ENCODE data around the gene KLHL40.
"Not testable (repeated sequence)": the region's sequence is repeated elsewhere in the genome, so short reads cannot be mapped to it uniquely, and the experiment has no call there.

KLHL40 gene

DNA sequence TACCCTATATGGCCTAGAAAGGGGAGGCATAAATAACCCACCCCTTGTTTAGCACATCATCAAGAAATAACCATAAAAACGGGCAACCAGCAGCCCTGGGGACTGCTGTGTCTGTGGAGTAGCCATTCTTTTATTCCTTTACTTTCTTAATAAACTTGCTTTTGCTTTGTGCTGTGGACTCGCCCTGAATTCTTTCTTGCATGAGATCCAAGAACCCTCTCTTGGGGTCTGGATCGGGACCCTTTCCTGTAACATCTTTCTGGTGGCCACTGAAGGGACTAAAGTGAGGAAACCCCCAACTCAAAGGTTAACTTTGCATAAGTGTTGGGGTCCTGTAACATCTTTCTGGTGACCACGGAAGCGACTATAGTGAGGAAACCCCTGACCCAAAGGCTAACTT, 33.0 kb downstream of the KLHL40 start:
- peaks cover 3 to 10% of the 10 kb centered on the region in 2 donors for H3K4me1 Mint-ChIP-seq
- no peaks in the 10 kb centered on the region for H3K36me3 Mint-ChIP-seq
- DNase-seq = no peak
- ATAC-seq (replicated peaks) = no peak
- no peaks in the 10 kb centered on the region for H3K9me3 Mint-ChIP-seq
- H3K4me3 Mint-ChIP-seq = no peak overlapping the region
- H3K27ac Mint-ChIP-seq = no peak overlapping the region
- H3K27me3 Mint-ChIP-seq = peaks cover 5 to 6% of the 10 kb centered on the region in 2 donors

DNA sequence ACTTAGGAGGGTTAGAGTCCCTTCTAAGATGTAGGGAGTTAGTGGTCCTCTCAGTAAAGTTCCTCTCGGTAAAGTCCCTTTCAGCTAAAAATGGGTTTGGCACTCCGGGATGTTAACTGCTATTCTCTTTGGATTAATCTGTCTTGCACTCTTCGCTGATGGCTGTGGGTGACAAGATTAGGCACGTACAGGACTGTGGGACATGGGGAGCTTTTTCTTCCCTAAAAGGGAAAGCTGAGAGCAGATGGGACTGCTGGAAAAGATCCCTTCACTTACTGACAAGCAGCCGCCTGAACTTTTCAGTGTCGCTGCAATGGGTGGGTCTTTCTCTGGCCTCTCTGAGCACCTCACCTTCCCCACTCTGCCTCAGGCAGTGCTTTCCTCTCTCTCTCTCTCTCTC, 33.7 kb downstream of the KLHL40 start:
- no peak for DNase-seq
- Mint-ChIP-seq H3K27me3 (peaks cover 7 to 8% of the 10 kb centered on the region in 2 donors), H3K36me3 (no peaks in the 10 kb centered on the region), H3K4me3 (no peak overlapping the region), H3K27ac (no peak overlapping the region), H3K9me3 (no peaks in the 10 kb centered on the region), H3K4me1 (peaks cover under 1 to 4% of the 10 kb centered on the region in 2 donors)
- ATAC-seq (replicated peaks) = no peak

DNA sequence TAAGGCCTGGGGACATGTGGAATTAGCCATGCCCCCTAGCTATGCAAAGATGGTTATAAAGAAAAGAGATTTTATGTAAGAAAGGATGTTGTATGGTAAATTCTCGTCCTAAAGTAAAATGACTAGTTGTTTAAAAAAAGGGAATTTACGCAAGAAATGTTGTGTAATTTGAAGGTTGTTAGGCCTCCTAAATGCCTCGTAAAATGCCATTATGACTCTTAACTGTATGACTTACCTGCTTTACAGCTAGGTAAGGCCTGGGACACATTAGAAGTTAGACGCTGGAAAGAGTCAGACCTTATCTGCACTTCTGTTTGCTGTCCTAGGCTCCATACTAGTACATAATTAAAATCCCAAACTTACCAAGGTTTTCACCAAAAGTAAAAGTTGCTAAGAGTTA, 34.8 kb downstream of the KLHL40 start:
- no peak overlapping the region for H3K27ac Mint-ChIP-seq
- H3K9me3 Mint-ChIP-seq = no peaks in the 10 kb centered on the region
- H3K27me3 Mint-ChIP-seq = peaks cover 11 to 13% of the 10 kb centered on the region in 2 donors
- H3K4me3 Mint-ChIP-seq = no peak overlapping the region
- no peak for ATAC-seq (replicated peaks)
- H3K4me1 Mint-ChIP-seq = no peaks in the 10 kb centered on the region
- H3K36me3 Mint-ChIP-seq = no peaks in the 10 kb centered on the region
- DNase-seq = no peak

DNA sequence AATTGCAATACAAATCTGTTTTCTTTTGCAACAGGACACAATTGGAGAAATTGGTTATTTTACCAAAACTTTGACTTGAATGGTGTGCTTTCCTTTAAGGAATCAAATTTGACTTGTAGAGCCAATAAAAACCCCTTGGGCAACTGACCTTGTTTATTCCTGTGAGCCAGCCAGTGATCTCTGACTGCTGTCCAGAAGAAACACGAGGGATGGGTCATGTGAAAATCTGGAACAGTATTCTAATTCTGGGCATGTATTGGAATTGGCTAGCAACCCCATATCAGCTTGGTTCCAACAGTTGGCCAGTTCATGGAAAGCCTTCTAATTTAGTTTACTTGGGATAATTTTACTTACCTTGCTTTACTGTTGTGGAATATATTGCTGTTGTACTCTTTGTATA, 36.4 kb downstream of the KLHL40 start:
- ATAC-seq (replicated peaks) = no peak
- no peak overlapping the region for H3K27ac Mint-ChIP-seq
- no peaks in the 10 kb centered on the region for H3K9me3 Mint-ChIP-seq
- peaks cover 13 to 16% of the 10 kb centered on the region in 2 donors for H3K27me3 Mint-ChIP-seq
- no peak for DNase-seq
- no peak overlapping the region for H3K4me3 Mint-ChIP-seq
- no peaks in the 10 kb centered on the region for H3K36me3 Mint-ChIP-seq
- H3K4me1 Mint-ChIP-seq = no peaks in the 10 kb centered on the region

DNA sequence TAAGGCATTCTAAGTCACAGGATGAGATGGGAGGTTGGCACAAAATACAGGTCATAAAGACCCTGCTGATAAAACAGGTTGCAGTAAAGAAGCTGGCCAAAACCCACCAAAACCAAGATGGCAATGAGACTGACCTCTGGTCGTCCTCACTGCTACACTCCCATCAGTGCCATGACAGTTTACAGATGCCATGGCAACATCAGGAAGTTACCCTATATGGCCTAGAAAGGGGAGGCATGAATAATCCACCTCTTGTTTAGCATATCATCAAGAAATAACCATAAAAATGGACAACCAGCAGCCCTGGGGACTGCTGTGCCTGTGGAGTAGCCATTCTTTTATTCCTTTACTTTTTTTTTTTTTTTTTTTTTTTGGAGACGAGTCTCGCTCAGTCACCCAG, 37.1 kb downstream of the KLHL40 start:
- H3K27me3 Mint-ChIP-seq = peaks cover 13 to 16% of the 10 kb centered on the region in 2 donors
- H3K4me3 Mint-ChIP-seq; H3K27ac Mint-ChIP-seq; ATAC-seq (replicated peaks); H3K9me3 Mint-ChIP-seq; H3K4me1 Mint-ChIP-seq; H3K36me3 Mint-ChIP-seq; DNase-seq: not testable (repeated sequence)

DNA sequence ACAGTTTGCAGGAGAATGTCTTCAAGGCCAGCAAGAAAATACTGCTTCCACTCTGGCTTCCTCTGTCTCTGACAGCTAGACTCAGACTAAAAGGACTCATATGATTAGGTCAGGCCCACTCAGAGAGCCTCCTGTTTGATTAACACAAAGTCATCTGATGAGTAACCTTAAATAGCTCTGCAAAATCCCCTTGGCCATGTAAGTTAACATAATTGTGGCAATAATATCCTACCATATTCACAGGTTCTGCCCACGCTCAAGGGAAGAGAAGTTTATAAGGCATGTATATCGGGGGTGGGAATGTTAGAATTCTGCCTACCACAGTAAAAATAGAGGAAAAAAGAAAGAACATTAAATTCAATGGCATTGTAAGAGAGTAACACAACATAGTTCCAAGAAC, 37.9 kb downstream of the KLHL40 start:
- Mint-ChIP-seq H3K4me1 (no peaks in the 10 kb centered on the region), H3K4me3 (no peak overlapping the region), H3K36me3 (no peaks in the 10 kb centered on the region), H3K9me3 (no peaks in the 10 kb centered on the region), H3K27ac (no peak overlapping the region), H3K27me3 (peaks cover 13 to 18% of the 10 kb centered on the region in 2 donors)
- no peak for ATAC-seq (replicated peaks)
- no peak for DNase-seq

DNA sequence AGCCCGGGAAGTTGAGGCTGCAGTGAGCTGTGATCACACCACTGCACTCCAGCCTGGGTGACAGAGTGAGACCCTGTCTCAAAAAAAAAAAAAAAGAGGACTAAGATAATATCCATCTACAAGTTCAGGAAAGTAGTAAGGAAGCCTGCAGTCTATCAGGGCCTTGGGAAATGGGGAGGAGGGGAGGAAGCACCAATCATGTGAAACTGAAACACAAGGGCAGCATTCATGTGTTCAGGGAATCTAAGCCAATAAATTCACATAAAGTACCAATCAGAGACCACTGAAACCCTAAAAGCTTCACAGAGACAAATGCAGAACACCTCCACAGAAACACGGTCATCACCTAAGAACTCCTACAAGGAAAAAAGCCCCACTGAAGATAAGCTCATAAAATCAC, 40.1 kb downstream of the KLHL40 start:
- no peak overlapping the region for H3K27ac Mint-ChIP-seq
- H3K4me3 Mint-ChIP-seq = no peak overlapping the region
- DNase-seq (no peak), ATAC-seq (replicated peaks) (no peak)
- H3K27me3 Mint-ChIP-seq = peaks cover 18% of the 10 kb centered on the region in 2 donors
- no peaks in the 10 kb centered on the region for H3K4me1 Mint-ChIP-seq
- H3K36me3 Mint-ChIP-seq = no peaks in the 10 kb centered on the region
- H3K9me3 Mint-ChIP-seq = no peaks in the 10 kb centered on the region

DNA sequence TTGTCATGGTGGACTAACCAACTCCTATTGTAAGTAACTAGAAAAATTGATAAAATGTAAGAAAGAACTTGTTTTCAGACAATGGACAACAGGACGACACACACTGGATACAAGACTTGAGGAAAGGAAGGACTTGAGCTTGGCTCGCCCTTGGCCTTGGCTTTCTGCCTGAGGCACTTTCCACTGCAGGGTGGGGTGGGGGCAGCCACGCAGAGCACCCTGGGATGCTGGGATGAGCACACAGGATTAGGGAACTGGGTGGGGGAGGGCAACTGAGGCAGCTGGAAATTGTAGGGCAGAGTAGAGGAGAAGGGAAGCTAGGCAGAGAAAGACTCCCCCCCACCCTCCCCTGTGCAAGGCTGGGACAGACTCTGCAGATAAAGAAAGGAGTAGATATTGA, 42.7 kb downstream of the KLHL40 start:
- H3K36me3 Mint-ChIP-seq = no peaks in the 10 kb centered on the region
- H3K27me3 Mint-ChIP-seq = peaks cover 15 to 16% of the 10 kb centered on the region in 2 donors
- H3K4me1 Mint-ChIP-seq = no peaks in the 10 kb centered on the region
- no peaks in the 10 kb centered on the region for H3K9me3 Mint-ChIP-seq
- DNase-seq = no peak
- H3K27ac Mint-ChIP-seq = no peak overlapping the region
- no peak overlapping the region for H3K4me3 Mint-ChIP-seq
- ATAC-seq (replicated peaks) = no peak

DNA sequence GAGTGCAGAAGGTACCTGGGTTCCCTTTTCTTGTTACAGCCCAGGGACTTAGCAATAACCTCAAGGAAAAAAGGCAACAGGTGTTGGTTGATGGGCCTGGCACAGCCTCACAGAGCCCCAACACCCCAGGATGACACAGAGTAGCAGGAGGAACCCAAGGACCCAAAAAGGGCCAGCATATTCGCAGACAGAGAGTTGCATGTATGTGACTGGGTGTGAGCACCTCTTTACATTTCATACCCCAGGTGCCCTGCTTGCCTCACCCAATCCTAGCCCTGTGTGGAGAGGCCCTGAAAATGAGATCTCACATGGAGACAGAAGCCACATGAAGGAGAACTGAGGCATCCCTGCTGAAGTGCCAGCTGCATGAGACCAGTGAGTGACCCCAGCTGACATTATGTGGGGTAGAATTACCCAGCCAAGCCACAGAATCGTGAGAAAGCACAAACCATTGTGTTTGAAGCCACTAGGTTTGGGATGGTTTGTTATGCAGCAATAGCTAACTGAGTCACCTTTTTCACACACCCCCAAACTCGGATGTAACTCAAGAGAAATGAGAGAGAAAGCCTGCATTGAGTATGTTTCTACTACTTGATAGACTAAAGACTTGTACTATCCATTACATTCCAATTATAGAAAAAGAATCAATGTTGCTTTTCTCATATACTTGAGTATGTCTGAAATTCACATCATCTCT, 43.5 kb downstream of the KLHL40 start:
- Mint-ChIP-seq H3K36me3 (no peaks in the 10 kb centered on the region), H3K4me1 (no peaks in the 10 kb centered on the region), H3K27me3 (peaks cover 11 to 12% of the 10 kb centered on the region in 2 donors), H3K4me3 (no peak overlapping the region), H3K27ac (no peak overlapping the region), H3K9me3 (no peaks in the 10 kb centered on the region)
- no peak for DNase-seq
- no peak for ATAC-seq (replicated peaks)

DNA sequence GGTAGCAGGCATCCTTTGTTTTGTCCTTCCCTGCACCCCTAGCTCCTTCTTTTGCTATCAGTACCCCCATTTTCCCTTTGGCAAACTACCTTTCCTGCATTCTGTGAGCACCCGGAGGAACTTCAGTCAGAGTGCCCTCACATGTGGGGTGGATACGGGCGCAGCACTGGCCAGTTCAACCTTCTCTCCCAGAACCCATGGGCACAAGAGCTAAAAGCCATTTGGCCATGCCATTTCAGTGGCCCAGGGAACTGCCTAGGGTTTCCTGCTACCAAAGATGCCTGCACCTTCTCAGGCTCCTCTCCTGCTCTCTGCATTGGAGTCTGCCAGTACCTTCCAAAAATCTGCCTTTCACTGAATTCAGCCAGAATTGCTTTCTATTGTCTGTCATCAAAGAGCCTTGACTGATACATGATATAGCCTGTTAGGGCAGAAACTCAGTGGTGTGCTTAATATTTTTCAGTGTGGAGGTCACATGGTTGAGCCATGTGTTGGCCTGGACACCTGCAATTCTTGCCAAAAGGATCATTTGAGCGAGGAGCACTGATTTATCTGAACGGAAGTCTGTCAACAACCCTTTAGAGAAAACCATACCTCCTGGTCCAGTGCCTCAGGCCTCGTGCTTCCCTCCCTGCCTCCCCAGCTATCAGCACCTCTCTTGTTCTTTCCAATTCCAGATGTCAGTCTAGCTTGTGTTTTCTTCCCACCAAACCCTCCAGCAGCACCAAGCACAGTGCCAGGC, 44.2 kb downstream of the KLHL40 start:
- DNase-seq (no peak), ATAC-seq (replicated peaks) (no peak)
- Mint-ChIP-seq H3K27me3 (peaks cover 4 to 7% of the 10 kb centered on the region in 2 donors), H3K27ac (no peak overlapping the region), H3K36me3 (no peaks in the 10 kb centered on the region), H3K9me3 (no peaks in the 10 kb centered on the region), H3K4me3 (no peak overlapping the region), H3K4me1 (no peaks in the 10 kb centered on the region)

DNA sequence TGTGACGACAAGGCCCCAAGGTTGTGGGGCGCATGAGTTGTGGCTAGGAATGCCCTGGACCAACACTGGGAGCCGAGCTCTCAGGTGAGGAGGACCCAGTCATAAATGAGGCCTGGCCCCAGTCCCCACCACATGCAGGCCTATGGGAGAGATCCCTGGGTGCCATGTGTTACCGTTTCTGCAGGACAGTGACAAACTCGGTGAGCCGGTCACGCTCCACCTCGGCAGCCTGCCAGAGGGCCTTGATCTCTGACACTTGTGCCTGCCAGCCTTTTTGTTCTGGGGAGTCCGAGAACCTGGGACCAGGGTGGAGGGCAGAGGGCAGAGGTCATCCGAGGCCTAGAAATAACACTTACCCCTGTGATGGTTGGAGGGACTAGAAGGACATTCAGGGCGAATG, 45.0 kb downstream of the KLHL40 start:
- Mint-ChIP-seq H3K4me3 (no peak overlapping the region), H3K27me3 (peaks cover 4 to 7% of the 10 kb centered on the region in 2 donors), H3K9me3 (no peaks in the 10 kb centered on the region), H3K36me3 (no peaks in the 10 kb centered on the region), H3K27ac (no peak overlapping the region), H3K4me1 (no peaks in the 10 kb centered on the region)
- no peak for ATAC-seq (replicated peaks)
- DNase-seq = no peak

DNA sequence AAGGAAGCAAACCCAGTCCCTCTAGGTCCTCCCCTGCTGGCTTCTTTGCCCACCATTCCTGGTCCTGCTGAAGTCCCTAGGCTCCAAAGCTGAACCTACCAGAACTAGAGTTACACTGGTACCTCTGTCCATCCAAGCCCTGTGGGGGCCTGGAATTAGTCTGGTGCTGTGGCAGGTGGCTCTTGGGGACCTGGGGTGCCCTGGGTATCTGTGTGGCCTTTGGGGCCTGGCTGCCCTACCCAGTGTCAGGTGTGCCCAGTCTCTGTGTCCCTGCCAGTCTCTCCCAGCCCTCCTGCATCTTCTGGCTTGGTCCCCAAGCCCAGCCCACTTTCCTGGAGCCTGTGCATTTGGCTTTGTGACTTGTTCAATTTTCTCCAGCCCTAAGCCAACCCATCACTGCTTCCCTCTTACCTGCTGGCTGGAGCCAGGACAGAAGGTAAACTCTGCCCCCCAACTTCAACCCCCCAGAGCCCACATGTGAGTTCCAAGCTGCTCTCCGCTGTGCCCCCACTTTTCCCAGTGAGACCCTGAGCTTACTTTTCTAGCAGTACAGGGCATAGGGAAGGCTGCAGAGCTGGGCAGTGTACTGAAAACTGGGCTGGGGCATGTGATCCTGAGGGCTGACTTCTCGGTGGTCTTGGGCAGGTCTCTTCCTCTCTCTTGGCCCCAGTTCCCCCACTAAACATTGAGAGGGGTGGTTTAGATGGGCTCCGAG, 45.5 kb downstream of the KLHL40 start:
- ATAC-seq (replicated peaks) (no peak), DNase-seq (no peak)
- Mint-ChIP-seq H3K4me1 (no peaks in the 10 kb centered on the region), H3K36me3 (no peaks in the 10 kb centered on the region), H3K9me3 (no peaks in the 10 kb centered on the region), H3K4me3 (no peak overlapping the region), H3K27ac (no peak overlapping the region), H3K27me3 (peaks cover 3 to 4% of the 10 kb centered on the region in 2 donors)

DNA sequence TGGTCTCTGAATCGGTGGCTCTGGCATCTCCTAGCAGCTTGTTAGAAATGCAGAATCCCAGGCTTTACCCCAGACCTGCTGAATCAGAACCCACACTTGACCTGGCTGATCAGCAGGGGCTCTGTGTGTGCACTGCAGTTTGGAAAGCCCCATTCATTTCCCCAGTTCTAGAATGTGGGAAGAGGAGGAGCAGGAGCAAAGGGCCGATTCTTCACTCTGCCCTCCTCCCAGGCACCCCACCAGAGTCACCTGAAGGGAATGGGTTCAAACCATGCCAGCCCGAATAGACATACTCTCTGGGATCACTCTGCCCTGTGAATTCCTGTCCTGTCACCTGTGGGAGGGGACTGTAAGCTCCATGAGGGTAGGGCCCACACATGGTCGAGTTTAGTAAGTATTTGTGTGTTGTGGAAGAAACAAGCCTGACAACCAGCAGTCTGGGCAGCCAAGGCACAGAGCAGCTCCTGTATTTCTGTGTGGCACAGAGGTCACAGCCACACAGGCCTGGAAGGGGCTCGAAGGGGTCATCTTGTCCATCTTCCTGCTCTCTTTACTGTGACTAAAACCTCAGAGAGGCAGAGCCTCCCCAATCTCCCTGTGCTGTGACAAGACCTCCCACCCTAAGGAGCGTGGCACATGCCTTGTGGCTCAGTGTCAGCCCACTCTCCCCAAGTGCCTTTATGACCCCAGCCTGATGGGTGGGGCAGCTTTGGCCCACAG, 46.3 kb downstream of the KLHL40 start:
- Mint-ChIP-seq H3K9me3 (no peaks in the 10 kb centered on the region), H3K4me1 (no peaks in the 10 kb centered on the region), H3K27me3 (peaks cover 3 to 4% of the 10 kb centered on the region in 2 donors), H3K4me3 (no peak overlapping the region), H3K36me3 (no peaks in the 10 kb centered on the region), H3K27ac (no peak overlapping the region)
- no peak for ATAC-seq (replicated peaks)
- DNase-seq = no peak

DNA sequence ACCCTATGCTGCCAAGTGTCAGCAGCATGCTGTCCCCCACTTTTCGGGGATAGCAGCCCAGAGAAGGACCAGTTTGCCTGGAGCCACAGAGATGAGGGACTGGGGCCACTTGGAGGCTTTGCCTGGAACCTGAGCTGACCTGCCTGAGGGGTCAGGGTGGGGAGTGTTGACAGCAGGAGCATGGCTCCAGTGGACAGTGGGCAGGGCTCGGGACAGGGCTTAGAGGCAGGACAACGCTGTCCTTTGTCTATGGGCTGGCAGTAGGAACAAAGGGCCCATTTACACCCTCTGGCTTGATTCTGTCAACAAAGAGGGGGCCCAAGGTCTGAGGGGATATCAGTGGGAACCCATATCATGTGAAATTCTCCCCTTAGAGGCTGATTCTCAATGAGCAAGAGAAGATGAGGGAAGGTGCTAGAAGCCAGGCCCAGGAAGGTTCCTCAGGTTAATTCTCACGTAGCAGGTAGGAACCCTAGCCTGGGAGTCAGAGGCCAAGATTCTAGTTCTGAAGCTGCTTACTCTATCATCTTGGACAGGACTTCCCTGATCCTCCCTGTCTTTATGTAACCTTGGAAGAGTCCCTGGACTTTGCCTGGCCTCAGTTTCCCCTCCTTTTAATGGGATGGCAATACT, 47.0 kb downstream of the KLHL40 start:
- no peak for ATAC-seq (replicated peaks)
- H3K9me3 Mint-ChIP-seq = no peaks in the 10 kb centered on the region
- H3K36me3 Mint-ChIP-seq = no peaks in the 10 kb centered on the region
- no peaks in the 10 kb centered on the region for H3K4me1 Mint-ChIP-seq
- no peak for DNase-seq
- H3K27me3 Mint-ChIP-seq = peaks cover 3 to 4% of the 10 kb centered on the region in 2 donors
- H3K4me3 Mint-ChIP-seq = no peak overlapping the region
- H3K27ac Mint-ChIP-seq = no peak overlapping the region

Measured in stimulated activated naive B cell treated with anti-CD40 and anti-IgM and Interleukin-4, amounts not matched to agents 10 μg/mL and 1 μg/mL and 100 μg/mL, for 72 hours (primary cell).